Activated CD8-positive, alpha-beta memory T cell treated with anti-CD3 and anti-CD28 coated beads for 36 hours (primary cell): Measurements from ENCODE around the gene NMNAT3. TPM values are rescaled to one million over a fixed set of nuclear protein-coding genes. Genes with fewer than 3 reads are reported as not detected.

Source experiments
- CTCF ChIA-PET: fragments of 350-600 bp; sonication (Branson Sonifier 250); formaldehyde crosslinking; loops from one replicate; lab custom pipeline; 2021; ENCODE audit warnings: antibody characterized with exemption; lab: Charles Lee
- POLR2A ChIA-PET: fragments of 350-600 bp; sonication (Branson Sonifier 250); formaldehyde crosslinking; loops from one replicate; lab custom pipeline; 2021; ENCODE audit warnings: antibody characterized with exemption; lab: Charles Lee
- total RNA-seq, 2 experiments: library from RNA; stranded (reverse); gene quantifications; one replicate each; pipeline ENCODE4 v1.2.3, GENCODE V29; 2021

NMNAT3 gene
- total RNA-seq, result 1 to 10 TPM; 1.6 to 2.0 TPM

DNA sequence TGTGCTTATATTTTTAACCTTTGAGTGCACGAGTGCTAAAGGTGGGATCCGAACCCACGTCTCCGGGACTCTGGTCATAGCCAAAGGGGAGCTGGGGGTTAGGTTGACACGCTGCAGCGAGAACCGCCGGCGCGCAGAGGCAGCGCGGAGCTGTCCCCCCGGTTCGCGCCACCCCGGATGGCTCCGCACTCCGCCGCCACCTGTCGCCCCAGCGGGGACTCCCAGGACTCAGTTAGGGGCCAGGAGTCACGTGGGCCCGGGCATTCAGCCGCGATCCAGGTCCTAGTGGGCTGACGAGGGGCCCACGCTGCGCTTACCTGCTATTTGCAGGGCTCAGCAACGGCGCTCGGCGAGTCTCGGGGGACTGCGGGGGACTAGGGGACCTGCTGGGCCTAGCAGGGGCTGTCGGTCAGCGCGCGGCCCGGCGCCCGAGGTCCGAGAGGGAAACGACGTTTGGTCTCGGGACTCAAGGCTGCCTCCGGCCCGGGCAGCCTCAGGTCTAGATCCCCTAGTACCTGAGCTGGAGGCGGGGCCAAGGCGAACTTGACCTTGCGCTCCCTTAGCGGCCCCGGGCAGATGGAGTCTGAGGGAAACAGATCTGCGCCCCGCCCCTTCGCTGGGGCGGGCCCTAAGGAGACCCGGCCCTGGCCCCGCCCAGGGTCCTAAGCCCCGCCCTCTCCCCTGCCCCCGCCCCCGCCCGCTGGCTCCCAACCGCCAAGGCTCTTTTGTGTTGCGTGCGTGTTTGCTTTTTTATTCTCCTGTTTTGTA lies at the start of gene NMNAT3:
Gene NMNAT3, minus strand, starts transcription at position 585 of the 768 bp plus-strand sequence. CDS start 50,248 bp downstream, outside the sequence.
- POLR2A ChIA-PET, result no interaction called here
- CTCF ChIA-PET, result interaction anchor here (0.7 kb wide), 1 partner anchor 52 kb away, joined by 3 read pairs; no protein-coding TSS in a partner anchor

DNA sequence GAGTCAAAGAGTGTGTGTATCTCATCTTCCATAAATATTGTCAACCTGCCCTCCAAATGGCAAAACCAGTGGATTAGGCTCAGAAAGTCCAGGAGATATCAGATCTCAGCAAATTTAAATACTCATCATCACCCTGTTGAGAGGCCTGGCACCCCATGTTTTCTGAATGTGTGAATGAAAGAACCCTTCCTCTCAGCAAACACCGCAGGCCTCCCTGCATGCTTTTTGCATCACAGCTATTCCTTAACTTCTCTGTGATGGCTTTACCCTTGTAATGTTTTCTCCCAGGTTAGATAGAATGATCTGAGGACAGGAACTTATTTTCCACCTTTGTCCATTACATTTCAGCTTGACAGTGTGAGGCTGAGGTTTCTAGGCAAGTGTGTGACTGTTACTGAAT lies 43.6 kb upstream of the NMNAT3 start:
- CTCF ChIA-PET, result no interaction called here

DNA sequence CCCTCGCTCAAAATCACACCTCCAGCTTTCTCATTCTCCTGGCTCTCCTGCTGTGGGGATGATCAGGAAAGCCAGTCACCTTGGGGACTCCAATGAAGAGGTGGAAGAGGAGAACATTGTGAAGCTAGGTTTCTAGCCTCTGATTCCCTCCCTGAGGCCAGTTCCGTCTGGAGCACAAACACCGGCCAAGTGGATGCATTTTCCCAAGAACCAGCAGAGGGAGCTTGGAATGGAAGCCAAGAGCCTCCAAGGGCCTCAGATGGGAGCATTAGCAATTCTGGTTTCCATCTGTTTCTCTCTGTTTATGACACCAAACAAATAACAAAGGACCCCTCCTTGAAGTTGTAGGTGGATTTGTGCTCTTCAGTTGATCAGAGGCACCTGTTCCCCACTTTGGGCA lies 40.6 kb upstream of the NMNAT3 start:
- CTCF ChIA-PET, result no interaction called here
- POLR2A ChIA-PET, result no interaction called here

More for the DNA sequence above, 43.6 kb upstream of the NMNAT3 start:
- POLR2A ChIA-PET, result no interaction called here

DNA sequence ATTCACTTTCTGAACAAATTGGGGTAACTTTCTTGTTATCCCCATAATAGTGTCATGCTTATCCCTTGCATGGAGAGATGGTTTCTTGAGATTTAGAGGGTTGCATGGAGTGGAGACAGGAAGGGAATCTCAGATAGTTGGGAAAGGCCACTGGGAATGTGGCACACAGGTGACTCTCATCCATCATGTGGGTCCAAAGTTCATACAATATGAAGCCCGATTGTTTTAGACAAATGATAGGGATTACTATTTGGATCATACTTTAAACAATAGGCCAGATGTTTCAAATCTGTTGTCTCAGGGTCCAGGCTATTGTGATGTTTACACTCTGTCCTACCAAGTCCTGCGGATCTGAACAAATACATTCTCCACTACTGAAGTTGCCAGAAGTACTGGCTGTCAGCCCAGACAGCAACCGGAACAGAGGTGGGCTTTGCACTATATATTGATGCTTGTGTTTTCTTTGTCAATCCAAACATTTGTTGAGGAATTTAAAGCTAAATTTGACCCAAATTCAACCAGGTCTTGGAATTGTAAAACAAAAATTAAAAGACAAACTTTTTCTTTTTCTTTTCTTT lies 39.2 kb upstream of the NMNAT3 start:
- POLR2A ChIA-PET, result no interaction called here

DNA sequence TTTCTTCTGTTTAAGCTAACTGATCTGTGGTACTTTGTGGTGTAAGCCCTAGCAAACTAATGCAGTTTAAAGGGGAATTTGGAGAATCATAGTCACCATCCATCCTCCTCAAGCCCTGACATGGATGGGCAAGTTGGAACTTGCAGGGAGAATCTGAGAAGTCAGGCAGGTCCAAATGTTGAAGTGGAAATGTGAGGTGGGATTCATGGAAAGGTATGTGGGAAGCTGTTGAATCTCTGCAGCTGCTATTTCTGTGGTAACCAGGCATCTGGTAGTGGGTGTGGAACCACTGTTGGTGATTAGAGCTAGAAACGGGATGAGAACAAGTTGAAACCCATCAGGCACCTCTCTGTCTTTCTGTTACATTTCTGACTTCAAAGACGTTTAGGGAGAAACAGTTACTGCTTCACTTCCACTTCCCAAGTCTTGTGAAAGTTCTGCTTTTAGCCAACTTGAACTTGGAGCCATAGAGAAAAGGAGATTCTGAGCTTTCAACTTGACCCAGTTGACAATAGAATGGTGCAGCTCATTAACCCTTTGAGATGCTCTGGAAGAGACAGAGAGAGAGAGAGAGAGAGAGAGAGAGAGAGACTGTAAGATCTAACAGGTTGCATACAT lies 38.1 kb upstream of the NMNAT3 start:
- POLR2A ChIA-PET, result no interaction called here
- CTCF ChIA-PET, result no interaction called here

More for the DNA sequence above, 39.2 kb upstream of the NMNAT3 start:
- CTCF ChIA-PET, result no interaction called here

DNA sequence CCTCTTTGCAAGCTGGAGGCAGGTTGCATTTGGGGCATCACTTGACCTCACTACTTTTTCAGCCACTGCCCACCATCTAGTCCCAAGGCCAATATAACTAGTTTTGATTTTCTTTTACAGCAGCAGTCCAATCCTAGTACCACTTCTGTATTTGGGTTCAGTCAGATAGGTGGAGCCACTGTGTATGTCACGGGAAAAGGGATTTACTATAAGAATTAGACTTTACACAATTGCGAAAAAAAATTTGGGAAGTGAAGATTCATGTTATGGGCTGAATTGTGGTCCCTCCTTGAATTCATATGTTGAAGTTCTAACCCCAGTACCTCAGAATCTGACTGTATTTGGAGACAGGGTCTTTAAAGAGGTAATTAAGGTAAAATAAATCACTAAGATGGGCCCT lies 37.4 kb upstream of the NMNAT3 start:
- POLR2A ChIA-PET, result no interaction called here

DNA sequence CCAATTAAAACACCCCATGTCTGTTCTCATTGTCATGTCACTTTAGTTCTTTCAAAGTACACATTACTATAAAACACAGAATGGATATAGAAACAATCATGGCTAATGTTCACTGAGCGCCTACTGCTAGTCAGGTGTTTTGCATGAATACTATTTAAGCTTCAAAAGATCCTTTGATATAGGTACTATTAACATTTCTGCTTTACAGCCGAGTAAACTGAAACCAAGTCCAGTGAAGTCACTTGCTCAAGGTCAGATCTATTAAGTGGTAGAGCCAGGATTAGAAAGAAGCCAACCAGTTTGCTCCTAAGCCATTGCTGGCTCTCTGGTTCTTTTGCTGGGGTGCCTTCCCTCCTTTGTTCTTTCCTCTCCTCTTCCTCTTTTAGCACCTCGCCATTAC lies 32.4 kb upstream of the NMNAT3 start:
- ChIA-PET POLR2A (no interaction called here), CTCF (no interaction called here)

More for the DNA sequence above, 37.4 kb upstream of the NMNAT3 start:
- CTCF ChIA-PET, result no interaction called here

DNA sequence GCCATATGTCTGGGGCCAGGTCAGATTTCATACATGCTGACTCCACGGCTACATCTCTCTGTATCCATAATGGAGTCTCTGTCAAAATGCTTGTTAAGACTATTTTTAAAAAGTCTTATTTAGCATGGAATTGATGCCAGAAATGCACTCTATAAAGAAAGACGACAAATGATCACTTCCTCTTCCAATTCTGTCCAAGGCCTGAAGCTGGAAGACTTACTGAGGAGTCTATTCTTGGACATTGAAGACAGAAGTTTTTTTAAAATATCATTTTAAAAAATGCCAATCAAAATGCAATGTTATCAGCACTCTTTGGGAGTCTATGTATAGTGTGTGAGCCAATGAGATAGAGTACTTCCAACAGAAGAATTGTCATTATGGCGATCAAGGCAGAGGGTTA lies 27.9 kb upstream of the NMNAT3 start:
- ChIA-PET POLR2A (no interaction called here), CTCF (no interaction called here)

DNA sequence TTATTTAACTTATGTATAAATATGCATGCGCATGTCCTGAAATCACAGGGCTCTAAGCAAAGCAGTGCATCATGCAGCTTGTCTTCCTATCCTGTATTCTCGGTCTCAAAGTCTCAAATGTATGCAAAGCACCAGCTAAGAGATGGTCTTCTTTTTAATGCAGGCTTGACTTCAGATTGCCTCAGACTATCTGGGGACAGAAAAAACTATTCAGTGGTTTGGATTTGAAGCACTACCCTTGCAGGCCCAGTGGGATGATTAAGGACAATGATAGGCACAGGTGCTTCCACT lies 18.5 kb upstream of the NMNAT3 start:
- CTCF ChIA-PET, result no interaction called here
- POLR2A ChIA-PET, result no interaction called here

DNA sequence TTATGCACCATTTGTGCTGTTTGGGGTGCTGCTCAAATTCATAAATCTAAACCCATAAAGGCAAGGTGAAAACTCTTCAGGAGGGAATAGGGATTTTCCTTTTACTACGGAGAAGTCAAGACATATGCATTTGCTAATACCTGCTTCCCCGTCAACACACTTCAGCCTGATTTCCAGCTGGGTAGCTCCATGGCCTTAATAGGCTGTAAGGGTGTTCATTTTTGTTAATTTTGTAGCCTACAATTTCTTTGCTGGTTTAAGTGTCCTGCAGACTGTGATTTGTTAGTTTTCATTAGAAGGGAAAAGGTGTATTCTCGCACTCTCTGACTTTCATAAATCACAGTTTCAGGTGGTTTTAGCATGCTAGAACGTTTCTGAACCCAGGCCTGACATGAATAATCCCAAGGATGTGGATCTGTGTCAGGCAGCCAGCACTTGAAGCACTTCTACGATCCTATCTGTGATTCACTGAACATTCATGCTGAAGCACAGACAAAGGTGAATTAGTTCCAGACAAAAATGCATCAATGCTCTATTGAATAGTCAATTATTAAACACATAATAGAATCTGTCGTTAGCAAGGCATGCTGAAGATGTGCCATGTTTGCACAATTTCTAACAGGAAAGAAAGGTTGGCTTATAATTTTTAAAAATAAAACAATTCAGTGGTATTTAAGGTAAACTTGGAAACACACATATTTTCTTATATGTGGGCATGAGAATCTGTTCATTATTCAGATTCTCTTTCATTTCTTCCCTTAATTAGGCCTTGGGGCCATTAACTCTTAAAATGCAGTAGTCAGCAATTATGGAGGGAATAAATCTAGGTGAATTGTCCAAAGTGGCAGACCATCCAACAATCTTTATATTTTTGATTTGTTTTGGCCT lies 17.9 kb upstream of the NMNAT3 start:
- ChIA-PET CTCF (no interaction called here), POLR2A (no interaction called here)

DNA sequence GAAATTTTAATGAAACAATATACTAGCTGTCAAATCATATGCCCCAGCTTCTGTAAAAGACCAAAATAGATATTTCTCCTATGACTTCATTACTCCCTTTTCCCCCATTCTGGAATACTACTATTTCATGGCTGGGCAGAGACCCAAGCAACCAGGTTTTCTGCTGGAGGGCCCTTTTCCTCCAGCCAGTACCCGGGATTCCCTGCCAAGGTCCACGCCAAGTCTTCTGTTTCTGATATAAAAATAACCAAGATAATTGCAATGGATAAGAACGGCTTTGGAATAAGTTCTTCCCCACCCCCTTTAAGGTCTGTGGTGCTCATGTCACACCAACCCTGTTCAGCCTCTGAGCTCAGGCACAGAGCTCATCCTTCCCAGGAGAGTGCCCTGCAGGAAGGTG lies 17.2 kb upstream of the NMNAT3 start:
- ChIA-PET POLR2A (no interaction called here), CTCF (no interaction called here)

DNA sequence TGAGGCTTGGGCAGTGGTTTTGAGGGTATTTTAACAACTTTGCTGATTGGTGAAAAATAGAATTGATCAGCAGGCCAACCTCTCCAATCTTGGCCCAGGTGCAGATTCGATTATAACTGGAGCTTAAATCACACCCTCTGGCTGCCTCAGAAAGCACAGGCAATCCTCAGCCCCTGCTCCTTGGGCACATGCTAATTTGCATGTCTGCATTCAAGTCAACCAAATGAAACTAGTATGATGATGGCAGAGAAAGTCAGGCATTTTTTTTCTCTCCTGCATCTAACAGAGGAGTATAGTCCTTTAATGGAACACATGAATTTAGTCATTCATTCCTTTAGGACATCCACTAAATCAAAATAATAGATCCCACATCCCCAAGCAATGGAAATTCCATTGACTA lies 16.8 kb upstream of the NMNAT3 start:
- CTCF ChIA-PET, result no interaction called here

DNA sequence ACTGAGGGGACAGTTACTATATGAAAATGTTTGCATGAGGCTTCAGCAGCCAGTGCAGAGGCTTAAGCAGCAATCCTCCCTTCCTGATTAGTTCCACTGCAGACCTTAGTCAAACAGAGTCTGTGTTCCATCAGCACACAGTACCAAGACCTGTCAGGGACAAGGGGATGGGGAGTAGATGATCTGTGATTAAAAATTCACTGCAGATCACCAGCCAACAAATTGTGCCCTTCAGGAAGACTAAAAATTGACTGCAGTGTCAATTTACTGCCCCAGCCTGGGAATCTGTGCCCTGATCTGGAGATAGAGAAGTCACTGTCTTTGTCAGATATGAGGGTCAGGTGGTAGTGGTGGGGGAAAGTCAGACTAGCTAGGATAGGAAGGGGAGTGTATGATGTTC lies 13.8 kb upstream of the NMNAT3 start:
- CTCF ChIA-PET, result no interaction called here
- POLR2A ChIA-PET, result no interaction called here

More for the DNA sequence above, 16.8 kb upstream of the NMNAT3 start:
- POLR2A ChIA-PET, result no interaction called here

DNA sequence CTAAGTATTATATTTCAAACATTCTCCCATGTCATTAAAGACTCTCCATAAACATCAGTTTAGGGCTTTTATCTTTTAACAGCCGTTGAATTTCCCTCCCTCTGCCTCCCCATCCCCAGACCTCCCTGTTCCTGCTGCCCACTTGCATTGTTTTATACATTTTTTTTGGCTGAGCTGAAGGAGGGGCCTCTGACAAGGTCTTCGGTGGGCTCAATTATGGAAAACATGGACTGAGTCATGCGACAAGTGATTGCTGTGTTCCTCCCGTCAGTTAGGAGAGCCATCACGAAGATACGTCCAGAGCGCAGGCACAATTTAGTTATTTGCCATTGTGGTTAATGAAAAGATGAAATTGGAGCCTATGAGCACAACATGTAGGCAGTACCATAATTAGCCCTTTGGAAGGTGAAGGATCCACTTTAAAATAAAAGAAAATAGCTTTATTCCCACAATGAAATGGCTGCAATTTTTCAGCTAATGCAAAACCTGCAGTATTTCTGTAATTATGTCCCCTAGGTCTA lies 12.0 kb upstream of the NMNAT3 start:
- ChIA-PET CTCF (no interaction called here), POLR2A (no interaction called here)

DNA sequence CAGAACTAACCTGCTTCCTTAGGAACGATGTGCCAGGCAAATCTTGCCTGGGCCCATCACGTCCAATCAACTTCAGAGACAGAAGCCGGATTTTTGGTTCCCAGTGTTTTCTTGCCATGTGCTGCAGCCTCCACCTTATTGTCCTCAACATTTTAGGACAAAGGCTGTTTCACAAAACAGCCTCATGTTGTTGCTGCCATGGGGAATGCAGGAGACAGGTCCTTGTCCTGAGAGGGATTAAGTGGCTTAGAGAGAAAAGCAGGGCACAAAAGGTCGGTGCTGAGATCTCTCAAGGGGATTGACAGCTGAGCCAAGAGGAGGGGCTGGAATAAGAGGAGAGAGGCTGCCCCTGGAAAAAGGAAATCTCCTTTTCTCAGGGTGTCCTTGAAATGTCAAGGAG lies 11.3 kb upstream of the NMNAT3 start:
- CTCF ChIA-PET, result no interaction called here
- POLR2A ChIA-PET, result no interaction called here

DNA sequence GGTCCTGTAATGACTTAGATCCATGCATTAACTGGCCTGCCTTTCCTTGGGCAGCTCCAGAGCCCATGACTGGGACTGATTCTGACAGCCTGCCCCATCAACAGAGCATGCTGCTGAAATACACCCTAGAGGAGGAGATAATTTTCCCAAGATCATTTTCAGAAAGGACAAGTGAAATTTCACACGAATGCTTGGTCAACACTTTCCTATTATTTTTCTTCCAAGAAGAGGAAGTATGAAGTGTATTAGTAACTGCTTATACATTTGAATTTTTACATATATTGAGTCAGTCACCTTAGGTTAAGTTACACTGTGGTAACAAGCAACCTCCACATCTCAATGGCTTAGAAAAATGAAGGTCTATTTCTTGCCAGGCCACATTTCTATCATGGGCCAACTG lies 9.7 kb upstream of the NMNAT3 start:
- CTCF ChIA-PET, result no interaction called here

DNA sequence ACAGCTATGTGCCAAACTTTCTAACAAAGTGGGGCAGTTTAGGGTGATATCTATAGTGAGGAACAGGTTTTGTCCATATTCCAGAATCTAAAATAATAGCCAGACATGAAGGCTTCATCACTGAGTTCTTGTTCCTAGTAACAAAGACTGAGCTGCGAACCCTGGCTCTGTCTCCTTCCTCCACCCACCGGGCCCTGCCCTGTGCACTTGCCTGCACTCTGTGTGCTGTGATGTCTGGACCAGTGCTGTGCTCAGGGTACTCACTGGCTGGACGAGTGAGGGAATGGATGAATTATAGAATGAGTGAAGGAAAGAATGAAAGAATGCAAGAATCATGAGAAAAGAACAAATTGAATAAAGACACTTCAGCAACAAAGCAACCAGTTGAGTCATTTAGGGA lies 8.9 kb upstream of the NMNAT3 start:
- ChIA-PET CTCF (no interaction called here), POLR2A (no interaction called here)

More for the DNA sequence above, 9.7 kb upstream of the NMNAT3 start:
- POLR2A ChIA-PET, result no interaction called here

DNA sequence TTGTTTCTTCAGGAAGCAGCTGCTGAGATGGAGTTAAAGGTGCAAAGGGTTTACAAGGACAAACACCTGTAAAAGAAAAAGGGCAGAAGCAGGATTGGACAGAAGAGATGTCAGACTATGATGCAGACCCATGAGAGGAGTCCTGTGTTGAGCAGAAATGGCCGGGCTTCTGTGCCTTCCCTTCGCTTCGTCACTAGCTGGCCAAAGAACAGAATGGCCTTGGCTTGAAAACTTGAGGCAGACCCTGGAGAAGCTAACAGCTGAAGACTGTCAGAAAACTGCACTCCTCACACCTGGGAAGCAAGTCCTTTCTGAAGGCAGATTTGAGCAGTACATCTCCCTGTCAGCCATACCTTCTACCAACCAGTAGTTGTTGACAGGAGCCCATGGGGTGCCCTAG lies 8.4 kb upstream of the NMNAT3 start:
- POLR2A ChIA-PET, result no interaction called here
- CTCF ChIA-PET, result no interaction called here

DNA sequence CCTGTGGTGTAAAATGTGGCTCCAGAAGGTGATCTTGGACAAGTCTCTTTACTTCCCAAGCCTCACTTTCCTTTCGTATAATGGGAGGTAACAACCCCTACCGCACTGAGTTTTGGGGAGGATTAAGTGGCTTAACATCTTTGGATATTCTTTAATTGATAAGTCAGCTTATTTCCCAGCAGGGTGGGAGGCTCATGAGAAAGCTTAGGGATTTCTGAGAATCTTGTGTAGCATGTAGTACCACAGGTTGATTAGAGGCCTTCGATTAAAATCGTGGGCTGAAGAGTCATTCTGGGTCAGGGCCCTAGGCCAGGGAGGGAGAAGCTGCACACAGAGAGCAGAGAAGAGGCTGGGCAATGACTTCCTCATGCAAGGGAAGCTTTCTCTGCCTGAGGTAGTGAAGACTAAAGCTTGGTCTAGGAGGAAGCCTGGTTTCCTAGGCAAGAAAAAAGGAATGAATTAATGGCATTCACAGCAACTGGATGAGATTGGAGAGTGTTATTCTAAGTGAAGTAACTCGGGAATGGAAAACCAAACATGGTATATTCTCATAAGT lies 1.5 kb upstream of the NMNAT3 start:
- POLR2A ChIA-PET, result no interaction called here
- CTCF ChIA-PET, result no interaction called here
